GM18907 (cell line): ENCODE data around the gene COLGALT1.
"Not testable (repeated sequence)": the region's sequence is repeated elsewhere in the genome, so short reads cannot be mapped to it uniquely, and the experiment has no call there.

Source experiments
- ATAC-seq: cut with Tn5 transposase; IDR thresholded peaks from one replicate; pipeline ENCODE4 v1.9.1; 2021; ENCODE audit warnings: mild to moderate bottlenecking, moderate library complexity; ENCODE audit not compliant: unreplicated experiment

Gene COLGALT1

DNA sequence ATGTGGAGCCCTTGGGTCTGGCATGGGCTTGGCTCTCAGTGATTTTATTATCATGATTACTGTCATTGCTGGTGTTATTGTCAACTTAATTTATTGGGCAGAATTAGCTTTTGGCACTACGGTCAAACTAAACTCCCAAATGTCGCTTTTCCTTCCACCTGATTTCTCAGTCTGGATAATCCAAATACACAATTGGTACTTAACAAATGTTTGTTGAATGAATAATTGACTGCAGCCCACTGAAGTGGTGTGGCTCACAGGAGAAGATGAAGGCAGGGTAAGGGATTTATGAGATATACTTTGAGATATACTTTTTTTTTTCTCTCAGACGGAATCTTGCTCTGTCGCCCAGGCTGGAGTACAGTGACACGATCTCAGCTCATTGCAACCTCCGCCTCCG, 1.5 kb downstream of the COLGALT1 start:
- ATAC-seq: no peak

- ATAC-seq: no peak
Measured at GRCh38 chr19:17557466-17557865, 2.0 kb downstream of the COLGALT1 start.

DNA sequence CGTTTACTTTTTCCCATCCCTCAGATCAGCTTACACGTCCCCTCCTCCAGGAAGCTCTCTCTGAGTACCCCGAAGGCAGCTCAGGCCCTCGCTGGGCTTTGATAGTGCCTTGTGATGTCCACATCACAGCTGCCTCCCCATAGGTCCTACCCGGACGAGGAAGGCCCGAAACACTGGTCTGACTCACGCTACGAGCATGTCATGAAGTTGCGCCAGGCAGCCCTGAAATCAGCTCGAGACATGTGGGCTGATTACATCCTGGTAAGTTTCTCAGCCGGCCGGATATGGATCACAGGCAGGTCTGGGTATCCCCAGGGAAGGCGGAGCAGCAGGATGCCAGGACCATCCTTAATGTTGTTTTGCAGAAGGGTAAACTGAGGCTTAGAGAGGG, 4.8 kb downstream of the COLGALT1 start:
- ATAC-seq: no peak

DNA sequence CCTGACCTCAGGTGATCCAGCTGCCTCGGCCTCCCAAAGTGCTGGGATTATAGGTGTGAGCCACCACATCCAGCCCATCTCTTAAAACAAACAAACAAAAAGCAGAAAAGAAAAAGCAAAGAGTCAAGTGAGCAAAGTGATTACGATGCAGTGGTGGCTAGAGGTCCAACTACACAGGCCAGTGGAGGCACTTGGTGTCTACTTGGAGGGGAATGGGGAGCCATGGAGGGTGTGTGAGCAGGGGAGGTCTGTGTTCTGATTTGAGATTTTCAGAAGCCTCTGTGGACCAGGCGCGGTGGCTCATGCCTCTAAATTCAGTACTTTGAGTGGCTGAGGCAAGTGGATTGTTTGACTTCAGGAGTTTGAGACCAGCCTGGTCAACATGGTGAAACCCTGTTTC, 6.6 kb downstream of the COLGALT1 start:
- no peak for ATAC-seq

- ATAC-seq: no peak
Measured at GRCh38 chr19:17562561-17562960, 7.1 kb downstream of the COLGALT1 start.

DNA sequence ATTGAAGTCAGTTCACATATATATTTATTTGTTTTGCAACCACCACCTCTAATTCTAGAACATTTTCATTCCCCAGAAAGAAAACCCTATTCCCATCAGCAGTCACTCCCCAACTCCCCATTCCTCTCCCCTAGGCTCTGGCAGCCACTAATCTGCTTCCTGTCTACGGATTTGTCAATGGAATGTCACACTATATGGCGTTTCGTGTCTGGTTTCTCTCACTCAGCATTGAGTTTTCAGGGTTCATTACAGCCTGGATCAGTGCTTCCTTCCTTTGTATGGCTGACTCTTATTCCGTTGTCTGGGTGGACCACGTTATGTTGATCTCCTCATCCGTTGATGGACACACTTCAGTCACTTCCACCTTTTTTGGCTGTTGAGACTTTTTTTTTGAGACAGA, 9.3 kb downstream of the COLGALT1 start:
- ATAC-seq: no peak

DNA sequence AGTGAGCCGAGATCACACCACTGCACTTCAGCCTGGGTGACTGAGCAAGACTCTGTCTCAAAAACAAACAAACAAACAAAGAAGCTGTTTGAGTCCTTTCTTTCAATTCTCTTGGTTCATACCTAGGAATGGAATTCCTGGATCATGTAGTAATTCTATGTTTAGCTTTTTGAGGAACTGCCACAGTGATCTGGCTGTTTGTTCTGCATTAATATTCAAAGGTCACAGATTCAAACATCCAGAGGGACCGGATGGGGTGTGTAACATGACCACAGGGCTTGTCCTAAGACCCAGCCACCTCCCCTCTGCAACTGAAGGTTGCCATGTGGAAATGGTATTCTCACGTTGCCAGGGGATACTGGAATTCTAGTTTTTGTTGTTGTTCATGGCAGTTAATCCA, 10.2 kb downstream of the COLGALT1 start:
- no peak for ATAC-seq

DNA sequence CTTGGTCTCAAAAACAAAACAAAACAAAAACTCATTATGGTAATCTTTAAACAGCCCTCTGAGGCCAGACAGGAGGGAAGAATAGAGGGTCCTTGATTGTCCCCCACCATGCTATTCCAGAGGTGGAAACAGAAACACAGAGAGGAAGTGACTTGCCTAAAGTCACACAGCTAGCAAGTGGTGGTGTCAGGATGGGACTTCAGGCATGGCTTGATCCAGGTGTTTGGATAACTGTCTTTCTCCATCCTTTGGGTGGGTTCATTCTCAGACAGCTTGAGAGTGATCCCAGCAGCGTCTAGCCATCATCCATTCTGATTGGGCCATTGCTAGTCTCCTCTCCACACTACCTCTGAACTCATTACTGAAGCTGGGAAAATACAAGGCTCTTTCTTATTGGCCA, 12.5 kb downstream of the COLGALT1 start:
- no peak for ATAC-seq

DNA sequence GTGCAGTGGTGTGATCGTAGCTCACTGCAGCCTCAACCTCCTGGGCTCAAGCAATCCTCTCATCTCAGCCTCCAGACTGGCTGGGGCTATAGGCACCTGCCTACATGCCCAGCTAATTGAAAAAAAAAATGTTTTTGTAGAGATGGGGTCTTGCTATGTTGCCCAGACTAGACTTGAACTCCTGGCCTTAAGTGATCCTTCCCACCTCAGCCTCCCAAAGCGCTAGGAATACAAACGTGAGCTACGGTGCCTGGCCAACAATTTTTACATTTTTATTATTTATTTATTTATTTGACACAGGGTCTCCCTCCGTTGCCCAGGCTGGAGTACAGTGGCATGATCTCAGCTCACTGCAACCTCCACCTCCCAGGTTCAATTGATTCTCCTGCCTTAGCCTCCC, 14.8 kb downstream of the COLGALT1 start:
- ATAC-seq: not testable (repeated sequence)

DNA sequence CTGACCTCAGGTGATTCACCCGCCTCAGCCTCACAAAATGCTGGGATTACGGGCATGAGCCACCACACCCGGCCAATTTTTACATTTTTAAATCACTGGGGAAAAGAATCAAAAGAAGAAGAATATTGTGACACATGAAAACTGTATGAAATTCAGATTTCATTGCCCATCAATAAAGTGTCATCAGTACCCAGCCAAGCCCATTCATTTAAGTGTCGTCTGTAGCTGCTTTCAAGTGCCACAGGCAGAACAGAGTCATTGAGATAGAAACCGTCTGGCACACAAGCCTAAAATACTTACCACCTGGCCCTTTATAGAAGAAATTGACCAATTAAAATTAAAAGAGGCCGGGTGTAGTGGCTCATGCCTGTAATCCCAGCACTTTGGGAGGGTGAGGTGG, 15.3 kb downstream of the COLGALT1 start:
- ATAC-seq: no peak

- ATAC-seq: no peak
Measured at GRCh38 chr19:17572638-17573037, 17.2 kb downstream of the COLGALT1 start.

DNA sequence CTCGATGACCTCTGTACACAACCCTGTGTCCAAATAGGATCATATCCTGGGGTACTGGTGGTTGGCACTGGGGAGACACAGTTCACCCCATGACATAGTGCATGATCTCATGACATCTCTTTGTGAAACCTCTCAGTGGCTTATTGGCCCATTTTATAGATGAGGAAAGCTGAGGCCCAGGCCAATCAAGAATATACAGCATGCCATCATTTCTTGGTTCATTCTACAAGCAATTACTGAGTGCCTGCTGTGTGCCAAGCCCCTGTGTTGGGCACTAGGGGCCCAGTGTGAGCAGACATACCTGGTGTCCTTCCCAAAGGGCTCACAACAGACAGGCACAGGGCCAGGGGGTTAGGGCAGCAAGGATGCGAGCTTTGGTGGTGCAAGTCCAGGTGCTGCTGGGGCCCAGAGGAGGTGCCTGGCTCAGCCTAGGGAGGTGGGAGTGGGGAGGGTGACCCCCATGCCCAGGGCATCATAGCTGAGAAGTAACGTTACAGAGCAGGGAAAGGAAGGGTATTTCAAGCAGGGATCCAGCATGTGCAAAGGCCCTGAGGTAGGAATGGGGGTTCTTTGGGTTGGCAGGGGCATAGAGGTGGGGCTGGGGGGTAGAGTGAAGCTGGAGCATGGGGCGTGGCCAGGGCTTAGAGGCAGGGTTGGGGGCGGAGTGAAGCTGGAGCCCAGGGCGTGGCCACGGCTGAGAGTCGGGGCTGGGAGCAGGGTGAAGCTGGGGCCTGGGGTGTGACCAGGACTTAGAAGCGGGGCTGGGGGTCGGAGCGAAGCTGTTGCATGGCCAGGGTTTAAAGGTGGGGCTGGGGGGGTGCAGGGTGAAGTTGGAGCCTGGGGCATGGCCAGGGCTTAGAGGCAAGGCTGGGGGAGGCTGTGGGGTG, 20.7 kb downstream of the COLGALT1 start:
- no peak for ATAC-seq

DNA sequence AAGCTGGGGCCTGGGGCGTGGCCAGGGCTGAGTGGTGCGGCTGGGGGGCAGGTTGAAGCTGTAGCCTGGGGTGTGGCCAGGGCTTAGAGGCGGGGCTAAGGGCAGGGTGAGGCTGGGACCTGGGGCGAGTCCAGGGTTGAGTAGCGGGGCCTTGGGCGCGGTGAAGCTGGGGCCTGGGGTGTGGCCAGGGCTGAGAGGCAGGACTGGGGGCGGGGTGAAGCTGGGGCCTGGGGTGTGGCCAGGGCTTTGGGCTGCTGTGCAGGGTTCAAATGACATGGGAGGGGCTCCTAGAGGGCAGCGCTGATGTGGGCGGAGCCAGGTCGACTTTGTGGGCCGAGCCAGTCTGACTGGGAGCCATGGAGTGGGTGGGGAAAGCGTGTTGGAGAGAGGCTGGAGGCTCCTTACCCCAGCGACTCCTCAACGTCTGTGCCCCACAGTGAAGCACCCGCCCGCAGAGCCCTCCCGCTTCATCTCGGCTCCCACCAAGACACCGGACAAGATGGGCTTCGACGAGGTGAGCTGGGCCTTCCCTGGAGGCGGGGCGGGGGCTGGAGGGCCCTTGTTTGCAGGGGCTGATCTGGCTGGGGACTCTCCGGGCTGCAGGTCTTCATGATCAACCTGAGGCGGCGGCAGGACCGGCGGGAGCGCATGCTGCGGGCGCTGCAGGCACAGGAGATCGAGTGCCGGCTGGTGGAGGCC, 21.5 kb downstream of the COLGALT1 start:
- no peak for ATAC-seq

DNA sequence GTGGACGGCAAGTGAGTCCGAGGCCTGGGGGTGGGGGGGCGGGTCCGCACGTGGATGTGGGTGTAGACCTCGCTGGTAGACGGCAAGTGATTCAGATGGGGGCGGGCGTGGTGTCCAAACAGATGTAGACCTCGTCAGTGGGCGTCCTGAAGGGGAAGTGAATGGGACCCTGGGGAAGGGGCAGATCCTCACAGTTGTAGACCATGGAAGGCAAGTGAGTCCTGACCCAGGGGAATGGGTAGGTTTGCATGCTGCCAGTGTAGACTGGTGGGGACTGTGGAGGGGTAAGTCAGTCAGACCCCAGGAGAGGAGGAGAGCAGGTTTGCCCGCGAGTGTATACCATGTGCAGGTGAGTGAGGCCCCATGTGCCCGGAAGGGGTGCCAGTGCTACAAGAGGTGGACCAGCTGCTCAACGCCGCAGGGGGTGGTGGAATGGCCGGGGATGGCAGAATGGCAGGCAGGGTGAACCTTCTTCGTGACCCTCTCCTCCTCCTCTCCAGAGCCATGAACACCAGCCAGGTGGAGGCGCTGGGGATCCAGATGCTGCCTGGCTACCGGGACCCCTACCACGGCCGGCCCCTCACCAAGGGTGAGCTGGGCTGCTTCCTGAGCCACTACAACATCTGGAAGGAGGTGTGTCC, 22.1 kb downstream of the COLGALT1 start:
- no peak for ATAC-seq

DNA sequence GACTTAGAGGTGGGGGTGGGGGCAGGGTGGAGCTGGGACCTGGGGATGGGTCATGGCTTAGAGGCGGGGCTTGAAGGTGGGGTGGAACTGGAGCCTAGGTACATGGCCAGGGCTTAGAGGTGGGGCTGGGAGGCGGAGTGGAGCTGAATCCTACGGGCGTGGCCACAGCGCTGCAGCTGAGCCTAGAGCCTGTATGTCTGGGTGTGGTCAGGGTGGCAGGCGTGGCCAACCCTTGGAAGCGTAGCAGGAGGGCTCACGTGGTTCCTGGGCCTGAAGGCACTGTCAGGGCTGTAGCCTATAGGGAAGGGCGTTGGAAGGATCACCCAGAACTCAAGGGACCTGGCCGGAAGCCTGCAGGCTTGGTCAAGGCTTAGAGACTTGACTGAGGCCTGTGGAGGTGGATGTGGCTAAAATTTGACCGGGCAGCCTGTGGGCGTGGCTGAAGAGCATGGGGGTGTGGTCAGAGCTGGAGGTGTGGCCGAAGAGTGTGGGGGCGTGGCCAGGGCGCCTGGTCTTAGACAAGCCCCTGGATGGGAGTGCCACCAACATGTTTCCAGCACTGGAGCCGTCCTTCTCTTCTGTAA, 24.3 kb downstream of the COLGALT1 start:
- ATAC-seq: no peak

DNA sequence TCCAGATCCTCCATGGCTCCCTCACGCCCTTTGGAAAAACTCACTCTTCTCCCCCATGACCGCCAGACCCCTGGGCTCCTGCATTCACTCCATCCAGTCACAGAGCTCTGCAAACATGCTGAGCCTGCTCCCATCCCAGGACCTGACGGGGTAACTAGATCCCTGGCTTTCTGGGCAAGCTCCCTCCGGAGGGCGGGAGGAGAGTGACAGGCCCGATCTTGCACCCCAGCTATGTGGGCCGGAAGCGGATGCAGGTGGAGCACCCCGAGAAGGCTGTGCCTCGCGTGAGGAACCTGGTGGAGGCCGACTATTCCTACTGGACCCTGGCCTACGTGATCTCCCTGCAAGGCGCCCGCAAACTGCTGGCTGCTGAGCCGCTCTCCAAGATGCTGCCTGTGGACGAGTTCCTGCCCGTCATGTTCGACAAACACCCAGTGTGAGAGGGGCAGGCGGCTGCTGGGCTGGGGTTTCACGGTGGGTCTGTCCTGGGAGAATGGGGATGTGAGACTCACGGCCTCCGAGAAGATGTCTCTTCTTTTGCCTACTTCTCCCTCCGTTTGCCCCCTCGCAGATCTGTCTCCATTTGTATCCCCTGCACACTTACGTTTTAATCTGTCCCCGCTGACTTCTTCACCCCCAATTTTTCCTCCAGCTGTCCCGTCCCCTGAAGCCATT, 25.2 kb downstream of the COLGALT1 start:
- no peak for ATAC-seq

- no peak for ATAC-seq
Measured at GRCh38 chr19:17581211-17581874, 25.9 kb downstream of the COLGALT1 start.

GRCh38 chr19:17582613-17583012, 27.2 kb downstream of the COLGALT1 start:
- ATAC-seq: no peak

DNA sequence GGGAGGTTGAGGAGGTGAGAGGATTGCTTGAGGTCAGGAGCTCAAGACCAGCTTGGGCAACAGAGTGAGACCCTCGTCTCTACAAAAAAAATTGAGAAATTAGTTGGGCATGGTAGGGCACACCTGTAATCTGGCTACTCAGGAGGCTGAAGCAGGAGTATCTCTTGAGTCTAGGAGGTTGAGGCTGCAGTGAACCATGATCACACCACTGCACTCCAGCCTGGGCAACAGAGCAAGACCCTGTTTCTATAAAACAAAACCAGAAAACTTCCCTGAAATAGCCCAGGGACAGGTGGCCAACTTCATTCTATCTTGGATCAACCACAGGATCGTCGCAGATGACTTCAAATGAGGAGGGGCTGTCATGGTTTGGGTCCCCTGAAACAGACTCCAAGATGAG, 28.7 kb downstream of the COLGALT1 start:
- no peak for ATAC-seq

DNA sequence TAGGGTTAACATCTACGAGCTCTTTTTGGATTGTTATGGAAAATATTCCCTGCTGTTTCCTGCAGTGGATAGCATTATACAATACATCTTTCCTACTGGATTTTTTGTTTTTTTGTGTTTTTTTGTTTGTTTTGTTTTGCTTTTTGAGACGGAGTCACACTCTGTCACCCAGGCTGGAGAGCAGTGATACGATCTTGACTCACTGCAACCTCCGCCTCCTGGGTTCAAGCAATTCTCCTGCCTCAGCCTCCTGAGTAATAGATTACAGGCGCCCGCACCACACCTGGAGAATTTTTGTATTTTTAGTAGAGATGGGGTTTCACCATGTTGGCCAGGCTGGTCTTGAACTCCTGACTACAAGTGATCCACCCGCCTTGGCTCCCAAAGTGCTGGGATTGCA, 29.9 kb downstream of the COLGALT1 start:
- not testable (repeated sequence) for ATAC-seq
